Endodermal cell (in vitro differentiated cells): ENCODE results near the gene LEAP2. TPM values are rescaled to one million over a fixed set of nuclear protein-coding genes. Genes with fewer than 3 reads are reported as not detected.

Source experiments
- DNase-seq: peaks from one replicate; pipeline ENCODE4 v3.0.0-alpha.2; 2017
- H3K27ac ChIP-seq: 2 replicates; pipeline ENCODE4 v1.5.1; 2013; ENCODE audit warnings: mild to moderate bottlenecking, low read depth, low read length, moderate library complexity
- H3K27me3 ChIP-seq: 2 replicates; pipeline ENCODE4 v1.6.1; 2013; ENCODE audit warnings: mild to moderate bottlenecking, low read length, moderate library complexity; ENCODE audit not compliant: insufficient read depth, control insufficient read depth, poor library complexity, severe bottlenecking
- H3K36me3 ChIP-seq: 2 replicates; pipeline ENCODE4 v1.7.0; 2013; ENCODE audit warnings: mild to moderate bottlenecking, low read length, moderate library complexity; ENCODE audit not compliant: control insufficient read depth, insufficient read depth
- H3K4me1 ChIP-seq: one replicate; pipeline ENCODE4 v1.7.0; 2013; ENCODE audit warnings: low read length; ENCODE audit not compliant: control insufficient read depth, insufficient read depth
- H3K4me3 ChIP-seq: 2 replicates; pipeline ENCODE4 v1.5.1; 2013; ENCODE audit warnings: mild to moderate bottlenecking, low read length, moderate library complexity
- H3K9ac ChIP-seq: 2 replicates; pipeline ENCODE4 v1.6.1; 2013; ENCODE audit warnings: mild to moderate bottlenecking, low read length, moderate library complexity; ENCODE audit not compliant: poor library complexity, severe bottlenecking; ENCODE audit errors: extremely low read depth
- H3K9me3 ChIP-seq: 2 replicates; pipeline ENCODE4 v1.6.1; 2013; ENCODE audit warnings: mild to moderate bottlenecking, low read length, moderate library complexity; ENCODE audit not compliant: control insufficient read depth
- H3K27ac Mint-ChIP-seq: 2 replicates; pipeline ENCODE4 v1.8.0; 2020; ENCODE audit warnings: mixed read lengths
- H3K27me3 Mint-ChIP-seq: 2 replicates; pipeline ENCODE4 v1.8.0; 2021; ENCODE audit warnings: mild to moderate bottlenecking, mixed read lengths; ENCODE audit not compliant: insufficient read depth
- H3K36me3 Mint-ChIP-seq: 2 replicates; pipeline ENCODE4 v1.8.0; 2020; ENCODE audit warnings: low read depth, mixed read lengths
- H3K4me1 Mint-ChIP-seq: 2 replicates; pipeline ENCODE4 v1.8.0; 2020; ENCODE audit warnings: mixed read lengths
- H3K4me3 Mint-ChIP-seq: 2 replicates; pipeline ENCODE4 v1.8.0; 2020; ENCODE audit warnings: mild to moderate bottlenecking, moderate library complexity, mixed read lengths
- H3K9me3 Mint-ChIP-seq: 2 replicates; pipeline ENCODE4 v1.8.0; 2020; ENCODE audit warnings: mild to moderate bottlenecking, mixed read lengths
- WGBS, 2 experiments: methylation state at CpG; one replicate each; pipeline versions ENCODE4 v1.1.5 to v1.1.7; 2013; ENCODE audit warnings: missing lambda C conversion rate in 2 of 2, mixed read lengths in 1 of 2; ENCODE audit not compliant: insufficient coverage in 1 of 2, insufficient read length in 1 of 2; 5-methylcytosine and 5-hydroxymethylcytosine counted together
- long read RNA-seq, 4 experiments: library from polyadenylated mRNA in 2 of 4; library from RNA in 1 of 4; library from capped mRNA in 1 of 4; stranded (forward) in 3 of 4; unstranded in 1 of 4; transcript quantifications; one replicate each; pipeline ENCODE4 v2.0.0, GENCODE V29; 2020 to 2021; ENCODE audit warnings: inconsistent platforms in 1 of 4
- polyA plus RNA-seq, 2 experiments: library from polyadenylated mRNA; stranded (reverse); fragments of 50-300 nt; gene quantifications; one replicate each; pipeline ENCODE4 v1.2.3, GENCODE V29; 2013
- total RNA-seq, 2 donors: library from RNA; stranded (reverse); fragmentation: NEBNext Ultra II Directional in 1 of 2; extraction: Animal tissue kit (Norgen Biotek cat#: 25700) in 1 of 2; gene quantifications; 2 replicates in 1 of 2; 3 replicates in 1 of 2; pipeline ENCODE4 v1.2.1, GENCODE V29; 2021
- TF ChIP-seq, protein P1 (sequence below): fragments of 200-600 bp; sonication (generic); conservative IDR thresholded peaks from 2 replicates; pipeline ENCODE4 v1.5.0; 2021; ENCODE audit warnings: antibody characterized with exemption, mild to moderate bottlenecking

Gene LEAP2, protein sequence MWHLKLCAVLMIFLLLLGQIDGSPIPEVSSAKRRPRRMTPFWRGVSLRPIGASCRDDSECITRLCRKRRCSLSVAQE
- total RNA-seq, result under 1 TPM; 0.92 to 0.95 TPM
- 1.9 TPM for polyA plus RNA-seq (2013, experiment 1 of 2)
- polyA plus RNA-seq (2013, experiment 2 of 2), result 0.91 TPM
- long read RNA-seq, experiment 1, result 0 reads
- long read RNA-seq, experiment 2, partial matches to known transcripts, result 0 of 5 reads
- long read RNA-seq, experiment 2, other reads (novel, unspliced or antisense), result 5 of 5 reads
- long read RNA-seq, experiment 3, partial matches to known transcripts, result 0 of 3 reads
- long read RNA-seq, experiment 3, other reads (novel, unspliced or antisense), result 3 of 3 reads
- long read RNA-seq, experiment 4, result 0 reads

GRCh38 chr5:132873119-132873929, at the start of gene LEAP2:
LEAP2 (plus strand) TSS chr5:132873668; CDS start chr5:132873695, 27 bp downstream.
- H3K4me3 Mint-ChIP-seq, result no peak within 1 kb of the TSS
- 93 to 100% methylated on average over 4 to 6 of the region's 6 CpGs for WGBS, 2 experiments
- no peaks in the 10 kb centered on the region for H3K9me3 Mint-ChIP-seq
- Histone ChIP-seq H3K27ac (no peak within 1 kb of the TSS), H3K9me3 (no peaks in the 10 kb centered on the region), H3K27me3 (no peaks in the 10 kb centered on the region), H3K4me1 (peaks cover 6% of the 10 kb centered on the region), H3K4me3 (no peak within 1 kb of the TSS), H3K9ac (no peak within 1 kb of the TSS), H3K36me3 (peaks cover 89% of the 10 kb centered on the region)
- H3K36me3 Mint-ChIP-seq, result peaks cover 25% of the 10 kb centered on the region
- no peaks in the 10 kb centered on the region for H3K27me3 Mint-ChIP-seq
- H3K4me1 Mint-ChIP-seq, result no peaks in the 10 kb centered on the region
- no peak for DNase-seq
- no peak within 1 kb of the TSS for H3K27ac Mint-ChIP-seq
- TF ChIP-seq, protein P1, sequence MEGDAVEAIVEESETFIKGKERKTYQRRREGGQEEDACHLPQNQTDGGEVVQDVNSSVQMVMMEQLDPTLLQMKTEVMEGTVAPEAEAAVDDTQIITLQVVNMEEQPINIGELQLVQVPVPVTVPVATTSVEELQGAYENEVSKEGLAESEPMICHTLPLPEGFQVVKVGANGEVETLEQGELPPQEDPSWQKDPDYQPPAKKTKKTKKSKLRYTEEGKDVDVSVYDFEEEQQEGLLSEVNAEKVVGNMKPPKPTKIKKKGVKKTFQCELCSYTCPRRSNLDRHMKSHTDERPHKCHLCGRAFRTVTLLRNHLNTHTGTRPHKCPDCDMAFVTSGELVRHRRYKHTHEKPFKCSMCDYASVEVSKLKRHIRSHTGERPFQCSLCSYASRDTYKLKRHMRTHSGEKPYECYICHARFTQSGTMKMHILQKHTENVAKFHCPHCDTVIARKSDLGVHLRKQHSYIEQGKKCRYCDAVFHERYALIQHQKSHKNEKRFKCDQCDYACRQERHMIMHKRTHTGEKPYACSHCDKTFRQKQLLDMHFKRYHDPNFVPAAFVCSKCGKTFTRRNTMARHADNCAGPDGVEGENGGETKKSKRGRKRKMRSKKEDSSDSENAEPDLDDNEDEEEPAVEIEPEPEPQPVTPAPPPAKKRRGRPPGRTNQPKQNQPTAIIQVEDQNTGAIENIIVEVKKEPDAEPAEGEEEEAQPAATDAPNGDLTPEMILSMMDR, result no peak

DNA sequence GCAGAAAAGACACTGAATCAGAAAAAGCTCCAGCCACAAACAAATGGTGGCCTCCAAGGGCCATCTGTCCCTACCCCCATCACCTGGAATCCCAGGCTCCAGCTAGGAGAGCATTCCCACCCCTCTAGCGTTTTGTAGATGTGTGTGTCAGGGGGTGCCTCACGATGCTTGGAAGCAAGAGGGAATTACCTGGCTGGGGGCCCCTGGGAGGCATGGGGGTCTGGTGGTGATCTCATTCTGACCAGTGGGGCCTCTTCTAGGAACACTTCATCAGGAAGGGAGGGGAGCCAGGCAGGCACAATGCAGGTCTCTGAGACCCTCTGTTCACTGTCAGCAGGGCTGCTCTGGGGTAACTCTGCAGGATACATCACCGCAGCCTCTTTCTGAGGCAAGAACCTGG, 49.0 kb upstream of the LEAP2 start:
- WGBS, 2 experiments, result 94 to 95% methylated on average over 2 to 3 of the region's 3 CpGs
- Histone ChIP-seq H3K9me3 (no peaks in the 10 kb centered on the region), H3K27ac (no peak overlapping the region), H3K36me3 (no peaks in the 10 kb centered on the region), H3K4me3 (no peak overlapping the region), H3K9ac (no peak overlapping the region), H3K4me1 (peaks cover 4% of the 10 kb centered on the region), H3K27me3 (peaks cover 54% of the 10 kb centered on the region)
- H3K27me3 Mint-ChIP-seq, result peaks cover 45% of the 10 kb centered on the region
- no peak overlapping the region for H3K4me3 Mint-ChIP-seq
- DNase-seq, result no peak
- H3K36me3 Mint-ChIP-seq, result peaks cover 3% of the 10 kb centered on the region
- H3K27ac Mint-ChIP-seq, result no peak overlapping the region
- H3K9me3 Mint-ChIP-seq, result no peaks in the 10 kb centered on the region
- H3K4me1 Mint-ChIP-seq, result peaks cover 17% of the 10 kb centered on the region
- TF ChIP-seq, protein P1, result no peak

GRCh38 chr5:132825033-132825833, 48.2 kb upstream of the LEAP2 start:
- Mint-ChIP-seq H3K27ac (peak overlapping the region; percentile 44), H3K36me3 (peaks cover 3% of the 10 kb centered on the region), H3K9me3 (no peaks in the 10 kb centered on the region), H3K4me1 (peaks cover 16% of the 10 kb centered on the region), H3K4me3 (peak overlapping the region; percentile 42), H3K27me3 (peaks cover 50% of the 10 kb centered on the region)
- TF ChIP-seq, protein P1, result no peak
- Histone ChIP-seq H3K4me1 (peaks cover 4% of the 10 kb centered on the region), H3K9ac (no peak overlapping the region), H3K9me3 (no peaks in the 10 kb centered on the region), H3K4me3 (no peak overlapping the region), H3K27me3 (peaks cover 62% of the 10 kb centered on the region), H3K36me3 (no peaks in the 10 kb centered on the region), H3K27ac (no peak overlapping the region)
- 36 to 84% methylated on average over 13 to 71 of the region's 71 CpGs for WGBS, 2 experiments
- DNase-seq, result peak; percentile 85
